ENCODE data around the gene COLGALT1. TPM values are rescaled to one million over a fixed set of nuclear protein-coding genes. Genes with fewer than 3 reads are reported as not detected.

Gene COLGALT1
- total RNA-seq, 1 donor, result 62.5 TPM

DNA sequence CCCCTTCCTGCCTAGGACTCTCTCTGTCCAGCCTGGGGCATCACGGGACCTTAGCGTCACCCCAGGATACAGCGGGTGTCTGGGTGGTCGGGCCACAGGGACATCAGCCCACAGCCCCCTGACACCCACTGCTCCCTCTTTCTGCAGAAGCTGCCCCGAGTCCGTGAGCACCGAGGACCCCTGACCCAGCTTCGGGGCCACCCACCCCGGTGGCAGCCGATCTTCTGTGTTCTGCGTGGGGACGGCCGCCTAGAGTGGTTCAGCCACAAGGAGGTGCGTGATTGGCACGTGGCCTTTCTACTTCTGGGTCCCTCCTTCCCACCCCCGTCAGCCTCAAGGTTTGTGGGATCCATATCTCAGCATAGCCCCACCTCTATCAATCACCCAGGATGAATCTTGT lies 23.3 kb upstream of the COLGALT1 start:
- no peak for DNase-seq (ENCODE audit: low read depth)
- TF ChIP-seq, protein P1, sequence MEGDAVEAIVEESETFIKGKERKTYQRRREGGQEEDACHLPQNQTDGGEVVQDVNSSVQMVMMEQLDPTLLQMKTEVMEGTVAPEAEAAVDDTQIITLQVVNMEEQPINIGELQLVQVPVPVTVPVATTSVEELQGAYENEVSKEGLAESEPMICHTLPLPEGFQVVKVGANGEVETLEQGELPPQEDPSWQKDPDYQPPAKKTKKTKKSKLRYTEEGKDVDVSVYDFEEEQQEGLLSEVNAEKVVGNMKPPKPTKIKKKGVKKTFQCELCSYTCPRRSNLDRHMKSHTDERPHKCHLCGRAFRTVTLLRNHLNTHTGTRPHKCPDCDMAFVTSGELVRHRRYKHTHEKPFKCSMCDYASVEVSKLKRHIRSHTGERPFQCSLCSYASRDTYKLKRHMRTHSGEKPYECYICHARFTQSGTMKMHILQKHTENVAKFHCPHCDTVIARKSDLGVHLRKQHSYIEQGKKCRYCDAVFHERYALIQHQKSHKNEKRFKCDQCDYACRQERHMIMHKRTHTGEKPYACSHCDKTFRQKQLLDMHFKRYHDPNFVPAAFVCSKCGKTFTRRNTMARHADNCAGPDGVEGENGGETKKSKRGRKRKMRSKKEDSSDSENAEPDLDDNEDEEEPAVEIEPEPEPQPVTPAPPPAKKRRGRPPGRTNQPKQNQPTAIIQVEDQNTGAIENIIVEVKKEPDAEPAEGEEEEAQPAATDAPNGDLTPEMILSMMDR (IDR thresholded peaks at IDR 0.05; ENCODE audit: insufficient read depth, low read length), result no peak
- H3K4me3 ChIP-seq (ENCODE audit: low read depth, low read length), result no peak overlapping the region

GRCh38 chr19:17532557-17532956 lies 22.9 kb upstream of the COLGALT1 start:
- DNase-seq (ENCODE audit: low read depth), result no peak
- no peak overlapping the region for H3K4me3 ChIP-seq (ENCODE audit: low read depth, low read length)
- TF ChIP-seq, protein P1 (IDR thresholded peaks at IDR 0.05; ENCODE audit: insufficient read depth, low read length), result no peak

- TF ChIP-seq, protein P1 (IDR thresholded peaks at IDR 0.05; ENCODE audit: insufficient read depth, low read length), result no peak
- H3K4me3 ChIP-seq (ENCODE audit: low read depth, low read length), result no peak overlapping the region
- DNase-seq (ENCODE audit: low read depth), result no peak
Observed at GRCh38 chr19:17534767-17535166, 20.7 kb upstream of the COLGALT1 start.

GRCh38 chr19:17536955-17537354 lies 18.5 kb upstream of the COLGALT1 start:
- no peak overlapping the region for H3K4me3 ChIP-seq (ENCODE audit: low read depth, low read length)
- DNase-seq (ENCODE audit: low read depth), result no peak
- TF ChIP-seq, protein P1 (IDR thresholded peaks at IDR 0.05; ENCODE audit: insufficient read depth, low read length), result no peak

- DNase-seq (ENCODE audit: low read depth), result no peak
- peak overlapping the region; percentile 61 for H3K4me3 ChIP-seq (ENCODE audit: low read depth, low read length)
- TF ChIP-seq, protein P1 (IDR thresholded peaks at IDR 0.05; ENCODE audit: insufficient read depth, low read length), result no peak
Observed at GRCh38 chr19:17538684-17539237, 16.7 kb upstream of the COLGALT1 start.

GRCh38 chr19:17539238-17540117 lies 16.0 kb upstream of the COLGALT1 start:
- peak; percentile 93 for DNase-seq (ENCODE audit: low read depth)
- peak overlapping the region; percentile 61 for H3K4me3 ChIP-seq (ENCODE audit: low read depth, low read length)
- TF ChIP-seq, protein P1 (IDR thresholded peaks at IDR 0.05; ENCODE audit: insufficient read depth, low read length), result peak; percentile 40
